Gastroesophageal sphincter (tissue), 3 donors: ENCODE measurements around the gene CDK7.

Experiments used
- POLR2A ChIP-seq, 2 donors: fragments of 450-650 bp; IDR thresholded peaks; one replicate each; pipeline ENCODE4 v1.6.1; 2017; ENCODE audit warnings: antibody characterized with exemption in 2 of 2, mild to moderate bottlenecking in 2 of 2, moderate library complexity in 1 of 2
- TF ChIP-seq, protein P1 (sequence below), 4 experiments: fragments of 200-600 bp in 2 of 4; fragments of 450-650 bp in 2 of 4; sonication (generic) in 1 of 4; IDR thresholded peaks; one replicate each; pipeline ENCODE4 v1.5.1; 2017 to 2019; ENCODE audit warnings: antibody characterized with exemption in 4 of 4, mild to moderate bottlenecking in 2 of 4, moderate library complexity in 2 of 4

GRCh38 chr5:69187342-69187741, 47.3 kb upstream of the CDK7 start:
- TF ChIP-seq, protein P1, sequence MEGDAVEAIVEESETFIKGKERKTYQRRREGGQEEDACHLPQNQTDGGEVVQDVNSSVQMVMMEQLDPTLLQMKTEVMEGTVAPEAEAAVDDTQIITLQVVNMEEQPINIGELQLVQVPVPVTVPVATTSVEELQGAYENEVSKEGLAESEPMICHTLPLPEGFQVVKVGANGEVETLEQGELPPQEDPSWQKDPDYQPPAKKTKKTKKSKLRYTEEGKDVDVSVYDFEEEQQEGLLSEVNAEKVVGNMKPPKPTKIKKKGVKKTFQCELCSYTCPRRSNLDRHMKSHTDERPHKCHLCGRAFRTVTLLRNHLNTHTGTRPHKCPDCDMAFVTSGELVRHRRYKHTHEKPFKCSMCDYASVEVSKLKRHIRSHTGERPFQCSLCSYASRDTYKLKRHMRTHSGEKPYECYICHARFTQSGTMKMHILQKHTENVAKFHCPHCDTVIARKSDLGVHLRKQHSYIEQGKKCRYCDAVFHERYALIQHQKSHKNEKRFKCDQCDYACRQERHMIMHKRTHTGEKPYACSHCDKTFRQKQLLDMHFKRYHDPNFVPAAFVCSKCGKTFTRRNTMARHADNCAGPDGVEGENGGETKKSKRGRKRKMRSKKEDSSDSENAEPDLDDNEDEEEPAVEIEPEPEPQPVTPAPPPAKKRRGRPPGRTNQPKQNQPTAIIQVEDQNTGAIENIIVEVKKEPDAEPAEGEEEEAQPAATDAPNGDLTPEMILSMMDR (IDR thresholded peaks at IDR 0.05) = no peak
- TF ChIP-seq POLR2A (IDR thresholded peaks at IDR 0.05) = no peak
